ENCODE data around the gene HDAC9.
A peak's percentile ranks its signal among the peaks of the same experiment; 100 is the strongest.

HDAC9 gene

GRCh38 chr7:18495412-18496340 is at the start of gene HDAC9:
TSS of gene HDAC9 (plus strand) at chr7:18495749. CDS start at chr7:18496303, 554 bp downstream.
- no peak for DNase-seq

- DNase-seq, result no peak
Observed at GRCh38 chr7:18445916-18446520, 49.5 kb upstream of the HDAC9 start.

- peak; percentile 22 for DNase-seq
Observed at GRCh38 chr7:18450019-18450418, 45.5 kb upstream of the HDAC9 start.

GRCh38 chr7:18455606-18456005 is 39.9 kb upstream of the HDAC9 start:
- DNase-seq, result no peak

- DNase-seq, result peak; percentile 34
Observed at GRCh38 chr7:18457832-18458231, 37.7 kb upstream of the HDAC9 start.

- DNase-seq, result peak; percentile 97
Observed at GRCh38 chr7:18458830-18459229, 36.7 kb upstream of the HDAC9 start.

- DNase-seq, result peak; percentile 62
Observed at GRCh38 chr7:18459484-18460245, 35.9 kb upstream of the HDAC9 start.

- DNase-seq, result no peak
Observed at GRCh38 chr7:18461785-18462467, 33.6 kb upstream of the HDAC9 start.

- DNase-seq, result no peak
Observed at GRCh38 chr7:18464830-18465229, 30.7 kb upstream of the HDAC9 start.

GRCh38 chr7:18467011-18467410 is 28.5 kb upstream of the HDAC9 start:
- peak; percentile 61 for DNase-seq

- DNase-seq, result no peak
Observed at GRCh38 chr7:18468795-18469194, 26.8 kb upstream of the HDAC9 start.

- no peak for DNase-seq
Observed at GRCh38 chr7:18469316-18469715, 26.2 kb upstream of the HDAC9 start.

GRCh38 chr7:18471476-18472160 is 23.9 kb upstream of the HDAC9 start:
- no peak for DNase-seq

- DNase-seq, result no peak
Observed at GRCh38 chr7:18472161-18472483, 23.4 kb upstream of the HDAC9 start.

- DNase-seq, result no peak
Observed at GRCh38 chr7:18473119-18473518, 22.4 kb upstream of the HDAC9 start.

GRCh38 chr7:18474944-18475343 is 20.6 kb upstream of the HDAC9 start:
- DNase-seq, result no peak

- no peak for DNase-seq
Observed at GRCh38 chr7:18475488-18475887, 20.1 kb upstream of the HDAC9 start.

- DNase-seq, result no peak
Observed at GRCh38 chr7:18481776-18482175, 13.8 kb upstream of the HDAC9 start.

- no peak for DNase-seq
Observed at GRCh38 chr7:18488049-18488448, 7.5 kb upstream of the HDAC9 start.

GRCh38 chr7:18489624-18490023 is 5.9 kb upstream of the HDAC9 start:
- DNase-seq, result no peak

- DNase-seq, result no peak
Observed at GRCh38 chr7:18491871-18492270, 3.7 kb upstream of the HDAC9 start.

GRCh38 chr7:18494406-18494805 is 1.1 kb upstream of the HDAC9 start:
- DNase-seq, result no peak
